ACC112 (cell line): ENCODE measurements around the gene RASD1.
"Not testable (repeated sequence)": the region's sequence is repeated elsewhere in the genome, so short reads cannot be mapped to it uniquely, and the experiment has no call there.

Source experiments
- H2AFZ ChIP-seq: fragments of 200-600 bp; sonication (generic); one replicate; pipeline ENCODE4 v1.6.0; 2017; ENCODE audit warnings: antibody characterized with exemption, low read length; ENCODE audit not compliant: unreplicated experiment
- H3K27ac ChIP-seq: fragments of 200-600 bp; sonication (generic); 2 replicates; pipeline ENCODE4 v1.5.1; 2014; ENCODE audit warnings: low read depth, mild to moderate bottlenecking, antibody characterized with exemption, low read length, moderate library complexity
- H3K27me3 ChIP-seq: fragments of 200-600 bp; sonication (generic); 2 replicates; pipeline ENCODE4 v1.6.1; 2014; ENCODE audit warnings: mild to moderate bottlenecking, antibody characterized with exemption, low read length, moderate library complexity, mixed read lengths; ENCODE audit not compliant: insufficient read depth
- H3K36me3 ChIP-seq: fragments of 200-600 bp; sonication (generic); 2 replicates; pipeline ENCODE4 v1.6.1; 2016; ENCODE audit warnings: mild to moderate bottlenecking, antibody characterized with exemption, low read length, moderate library complexity, mixed read lengths; ENCODE audit not compliant: insufficient read depth
- H3K4me1 ChIP-seq: fragments of 200-600 bp; sonication (generic); one replicate; pipeline ENCODE4 v1.6.1; 2016; ENCODE audit warnings: low read length, mixed read lengths; ENCODE audit not compliant: insufficient read depth, unreplicated experiment, control insufficient read depth
- H3K4me3 ChIP-seq: fragments of 200-600 bp; sonication (generic); 2 replicates; pipeline ENCODE4 v1.5.1; 2014; ENCODE audit warnings: mild to moderate bottlenecking, low read depth, low read length
- H3K79me2 ChIP-seq: fragments of 200-600 bp; sonication (generic); one replicate; pipeline ENCODE4 v1.6.0; 2016; ENCODE audit warnings: low read length; ENCODE audit not compliant: control insufficient read depth, unreplicated experiment, insufficient read depth

Gene RASD1

GRCh38 chr17:17467016-17467415 is 29.2 kb downstream of the RASD1 start:
- H3K79me2 ChIP-seq, result no peaks in the 10 kb centered on the region
- no peak overlapping the region for H3K27ac ChIP-seq
- no peak overlapping the region for H3K4me3 ChIP-seq
- H2AFZ ChIP-seq, result no peak overlapping the region
- H3K4me1 ChIP-seq, result peaks cover 8% of the 10 kb centered on the region
- H3K36me3 ChIP-seq, result no peaks in the 10 kb centered on the region
- peaks cover 24% of the 10 kb centered on the region for H3K27me3 ChIP-seq

- no peak overlapping the region for H3K4me3 ChIP-seq
- no peaks in the 10 kb centered on the region for H3K79me2 ChIP-seq
- H2AFZ ChIP-seq, result no peak overlapping the region
- H3K4me1 ChIP-seq, result peaks cover 8% of the 10 kb centered on the region
- peaks cover 24% of the 10 kb centered on the region for H3K27me3 ChIP-seq
- H3K36me3 ChIP-seq, result no peaks in the 10 kb centered on the region
- H3K27ac ChIP-seq, result no peak overlapping the region
Observed at GRCh38 chr17:17466511-17466910, 29.7 kb downstream of the RASD1 start.

GRCh38 chr17:17465878-17466277 is 30.3 kb downstream of the RASD1 start:
- not testable (repeated sequence) for H2AFZ ChIP-seq, H3K36me3 ChIP-seq, H3K79me2 ChIP-seq, H3K4me3 ChIP-seq, H3K4me1 ChIP-seq, H3K27ac ChIP-seq
- H3K27me3 ChIP-seq, result peaks cover 24% of the 10 kb centered on the region

- no peaks in the 10 kb centered on the region for H3K79me2 ChIP-seq
- H3K27ac ChIP-seq, result no peak overlapping the region
- peaks cover 8% of the 10 kb centered on the region for H3K4me1 ChIP-seq
- no peaks in the 10 kb centered on the region for H3K36me3 ChIP-seq
- no peak overlapping the region for H2AFZ ChIP-seq
- no peak overlapping the region for H3K4me3 ChIP-seq
- peaks cover 20% of the 10 kb centered on the region; the same call in 1 of the 2 replicates for H3K27me3 ChIP-seq
Observed at GRCh38 chr17:17463821-17464220, 32.4 kb downstream of the RASD1 start.

- Histone ChIP-seq H3K27me3 (peaks cover 21% of the 10 kb centered on the region; the same call in 1 of the 2 replicates), H2AFZ (no peak overlapping the region), H3K4me1 (no peaks in the 10 kb centered on the region), H3K4me3 (no peak overlapping the region), H3K79me2 (no peaks in the 10 kb centered on the region), H3K27ac (no peak overlapping the region), H3K36me3 (no peaks in the 10 kb centered on the region)
Observed at GRCh38 chr17:17462048-17462824, 34.0 kb downstream of the RASD1 start.

- H3K27ac ChIP-seq, result no peak overlapping the region
- H3K27me3 ChIP-seq, result peaks cover 17% of the 10 kb centered on the region; the same call in 1 of the 2 replicates
- no peaks in the 10 kb centered on the region for H3K36me3 ChIP-seq
- no peak overlapping the region for H3K4me3 ChIP-seq
- H3K79me2 ChIP-seq, result no peaks in the 10 kb centered on the region
- no peaks in the 10 kb centered on the region for H3K4me1 ChIP-seq
- no peak overlapping the region for H2AFZ ChIP-seq
Observed at GRCh38 chr17:17460038-17460437, 36.2 kb downstream of the RASD1 start.

GRCh38 chr17:17457680-17458079 is 38.5 kb downstream of the RASD1 start:
- Histone ChIP-seq H3K4me3 (no peak overlapping the region), H3K79me2 (no peaks in the 10 kb centered on the region), H3K4me1 (no peaks in the 10 kb centered on the region), H3K36me3 (no peaks in the 10 kb centered on the region), H3K27ac (no peak overlapping the region), H3K27me3 (peaks cover 3% of the 10 kb centered on the region; the same call in 1 of the 2 replicates), H2AFZ (no peak overlapping the region)

GRCh38 chr17:17456251-17456650 is 39.9 kb downstream of the RASD1 start:
- H3K27me3 ChIP-seq, result peaks cover 3% of the 10 kb centered on the region; the same call in 1 of the 2 replicates
- no peaks in the 10 kb centered on the region for H3K79me2 ChIP-seq
- H3K27ac ChIP-seq, result no peak overlapping the region
- H3K4me3 ChIP-seq, result no peak overlapping the region
- no peak overlapping the region for H2AFZ ChIP-seq
- no peaks in the 10 kb centered on the region for H3K4me1 ChIP-seq
- no peaks in the 10 kb centered on the region for H3K36me3 ChIP-seq

- H3K4me3 ChIP-seq, result no peak overlapping the region
- H3K36me3 ChIP-seq, result no peaks in the 10 kb centered on the region
- H2AFZ ChIP-seq, result no peak overlapping the region
- H3K79me2 ChIP-seq, result no peaks in the 10 kb centered on the region
- peaks cover 3% of the 10 kb centered on the region; the same call in 1 of the 2 replicates for H3K27me3 ChIP-seq
- no peaks in the 10 kb centered on the region for H3K4me1 ChIP-seq
- H3K27ac ChIP-seq, result no peak overlapping the region
Observed at GRCh38 chr17:17455173-17455572, 41.0 kb downstream of the RASD1 start.

GRCh38 chr17:17454700-17455099 is 41.5 kb downstream of the RASD1 start:
- not testable (repeated sequence) for H3K4me1 ChIP-seq, H3K36me3 ChIP-seq, H3K27ac ChIP-seq, H3K4me3 ChIP-seq, H3K79me2 ChIP-seq, H3K27me3 ChIP-seq, H2AFZ ChIP-seq

- no peak overlapping the region for H3K27ac ChIP-seq
- H3K4me1 ChIP-seq, result no peaks in the 10 kb centered on the region
- peaks cover 3% of the 10 kb centered on the region; the same call in 1 of the 2 replicates for H3K27me3 ChIP-seq
- no peak overlapping the region for H2AFZ ChIP-seq
- no peaks in the 10 kb centered on the region for H3K36me3 ChIP-seq
- H3K79me2 ChIP-seq, result no peaks in the 10 kb centered on the region
- H3K4me3 ChIP-seq, result no peak overlapping the region
Observed at GRCh38 chr17:17454276-17454675, 41.9 kb downstream of the RASD1 start.
